Stimulated activated naive CD8-positive, alpha-beta T cell treated with anti-CD3 and anti-CD28 coated beads, Interleukin-15, amount 100 ng/mL, for 72 hours (primary cell): ENCODE measurements around the gene CNPPD1.
A peak's percentile ranks its signal among the peaks of the same experiment; 100 is the strongest.

Experiments used
- ATAC-seq: fragments of 150-1000 bp; cut with Tn5 transposase; 2 replicates; pipeline ENCODE4 v1.10.0; 2021; ENCODE audit warnings: mild to moderate bottlenecking, moderate library complexity
- DNase-seq, 2 donors: peaks; one replicate each; pipeline ENCODE4 v3.0.0; 2021 to 2022
- H3K27ac Mint-ChIP-seq, 2 donors: one replicate each; pipeline ENCODE4 v1.8.0; 2022; ENCODE audit warnings: mild to moderate bottlenecking in 2 of 2, mixed read lengths in 2 of 2, moderate library complexity in 2 of 2
- H3K27me3 Mint-ChIP-seq: one replicate; pipeline ENCODE4 v1.8.0; 2022; ENCODE audit warnings: mixed read lengths
- H3K4me1 Mint-ChIP-seq: one replicate; pipeline ENCODE4 v1.8.0; 2022; ENCODE audit warnings: mild to moderate bottlenecking, mixed read lengths
- H3K4me3 Mint-ChIP-seq, 2 donors: one replicate each; pipeline ENCODE4 v1.8.0; 2022; ENCODE audit warnings: mild to moderate bottlenecking in 2 of 2, mixed read lengths in 2 of 2, moderate library complexity in 1 of 2
- H3K9me3 Mint-ChIP-seq, 2 donors: one replicate each; pipeline ENCODE4 v1.8.0; 2022; ENCODE audit warnings: mixed read lengths in 2 of 2

CNPPD1 gene

DNA sequence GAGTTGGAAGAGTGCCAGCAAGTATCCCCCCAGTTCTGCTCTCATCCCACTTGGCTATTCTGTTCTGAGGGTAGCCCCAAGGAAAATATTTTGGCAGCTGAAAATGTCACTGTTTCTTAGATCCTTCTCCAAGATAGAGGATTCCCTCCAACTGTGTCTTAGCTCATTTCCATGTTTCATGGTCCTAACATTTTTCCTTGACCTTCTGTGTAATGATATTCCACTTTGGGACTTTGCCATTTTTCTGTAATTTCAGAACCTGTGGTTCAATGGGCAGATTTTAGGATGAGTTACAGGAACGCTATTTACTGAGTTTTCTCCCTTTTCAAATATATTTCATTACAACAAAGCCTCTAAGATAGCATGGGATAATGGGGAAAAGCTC lies 50.8 kb downstream of the CNPPD1 start:
- no peak overlapping the region for H3K27ac Mint-ChIP-seq
- H3K27me3 Mint-ChIP-seq, result no peaks in the 10 kb centered on the region

GRCh38 chr2:219125225-219125885 lies 51.4 kb downstream of the CNPPD1 start:
- DNase-seq, result no peak
- no peaks in the 10 kb centered on the region for H3K27me3 Mint-ChIP-seq
- H3K27ac Mint-ChIP-seq, result no peak overlapping the region
- H3K4me3 Mint-ChIP-seq, result no peak overlapping the region
- no peaks in the 10 kb centered on the region for H3K9me3 Mint-ChIP-seq
- ATAC-seq, result peak; percentile 46
- H3K4me1 Mint-ChIP-seq, result peaks cover 26% of the 10 kb centered on the region

More for the DNA sequence above, 50.8 kb downstream of the CNPPD1 start:
- DNase-seq (no peak), ATAC-seq (no peak)
- Mint-ChIP-seq H3K4me1 (peaks cover 26% of the 10 kb centered on the region), H3K9me3 (no peaks in the 10 kb centered on the region), H3K4me3 (no peak overlapping the region)

DNA sequence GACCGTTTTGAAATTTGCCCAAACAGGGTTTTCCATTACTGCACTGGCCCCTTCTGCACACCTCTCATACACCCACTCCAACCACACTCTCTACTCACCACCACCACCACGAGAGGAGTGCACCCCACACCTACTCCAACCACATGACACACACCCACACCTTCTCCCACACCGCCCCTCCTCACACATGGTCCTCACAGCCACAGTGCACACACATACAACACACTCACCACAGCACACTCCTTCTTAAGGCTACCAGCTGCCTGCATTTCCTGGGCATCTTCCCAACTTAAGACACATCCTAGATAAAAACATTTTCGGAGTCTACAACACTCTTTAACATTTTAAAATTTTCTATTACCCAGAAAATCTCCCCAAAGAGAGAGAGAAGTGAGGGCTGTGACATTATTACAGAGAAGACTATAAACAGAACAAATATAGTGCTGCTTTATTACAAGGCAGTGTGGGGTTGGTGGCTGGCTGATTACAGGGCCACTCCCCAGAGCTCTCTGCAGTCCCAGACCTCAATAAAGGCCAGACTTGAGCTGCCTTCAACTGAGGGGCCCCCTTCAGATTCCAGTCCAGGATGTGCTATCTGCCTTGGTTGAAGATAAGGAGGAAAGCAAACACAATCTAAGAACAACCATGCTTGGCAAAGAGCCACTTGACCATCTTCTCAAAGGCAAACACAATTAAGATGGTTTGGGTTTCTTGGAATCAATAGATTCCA lies 52.2 kb downstream of the CNPPD1 start:
- Mint-ChIP-seq H3K4me1 (peaks cover 26% of the 10 kb centered on the region), H3K27ac (peak overlapping the region in 1 of 2 donors; percentile 16), H3K27me3 (no peaks in the 10 kb centered on the region), H3K4me3 (no peak overlapping the region), H3K9me3 (no peaks in the 10 kb centered on the region)
- DNase-seq, result no peak
- peak; percentile 67 for ATAC-seq

GRCh38 chr2:219123356-219124135 lies 53.2 kb downstream of the CNPPD1 start:
- Mint-ChIP-seq H3K4me3 (no peak overlapping the region), H3K9me3 (no peaks in the 10 kb centered on the region), H3K27me3 (no peaks in the 10 kb centered on the region), H3K4me1 (peaks cover 22% of the 10 kb centered on the region), H3K27ac (no peak overlapping the region)
- no peak for ATAC-seq
- DNase-seq, result no peak

- DNase-seq (no peak), ATAC-seq (no peak)
- H3K9me3 Mint-ChIP-seq, result no peaks in the 10 kb centered on the region
- no peak overlapping the region for H3K27ac Mint-ChIP-seq
- H3K4me3 Mint-ChIP-seq, result no peak overlapping the region
- peaks cover 20% of the 10 kb centered on the region for H3K4me1 Mint-ChIP-seq
- no peaks in the 10 kb centered on the region for H3K27me3 Mint-ChIP-seq
These were observed 54.3 kb downstream of the CNPPD1 start for GRCh38 chr2:219122202-219122980.
